ENCODE measurements around the gene THOP1. TPM values are rescaled to one million over a fixed set of nuclear protein-coding genes. Genes with fewer than 3 reads are reported as not detected.

Gene THOP1
- total RNA-seq, 1 experiment from 2014 or later, result 85.9 TPM

DNA sequence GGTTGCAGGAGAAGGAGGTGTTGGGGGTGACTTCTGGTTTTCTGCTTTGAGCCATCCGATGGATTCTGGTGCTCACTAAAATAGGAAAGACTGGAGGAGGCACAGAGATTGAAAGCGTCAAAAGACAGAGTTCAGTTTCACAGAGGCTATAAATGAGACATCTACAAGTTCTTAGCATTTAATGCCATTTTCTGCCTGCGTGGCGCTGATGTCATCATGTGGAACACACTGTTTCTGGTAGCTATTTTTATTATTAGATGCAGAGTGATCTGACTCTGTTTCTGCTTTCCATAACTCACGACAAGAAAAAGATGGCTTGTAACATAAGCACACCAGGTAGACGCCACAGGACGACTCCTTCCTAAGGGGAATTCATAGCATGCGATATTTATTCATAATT lies 42.2 kb upstream of the THOP1 start:
- H3K27ac Mint-ChIP-seq (ENCODE audit: unreplicated experiment), result no peak overlapping the region
- H3K9me3 Mint-ChIP-seq (ENCODE audit: low read depth, unreplicated experiment), result no peaks in the 10 kb centered on the region
- peaks cover 15% of the 10 kb centered on the region for H3K36me3 Mint-ChIP-seq (ENCODE audit: insufficient read depth, unreplicated experiment)

GRCh38 chr19:2744113-2744512 lies 41.2 kb upstream of the THOP1 start:
- CTCF ChIA-PET, result interaction anchor here (0.6 kb wide), 1 partner anchor 40 kb away, joined by 3 read pairs; no protein-coding TSS in a partner anchor
- DNase-seq, result no peak
- BruUV-seq (replicated peaks), result no TSS peak
- no peak overlapping the region for H3K4me3 Mint-ChIP-seq (ENCODE audit: low read depth, unreplicated experiment)
- H3K36me3 Mint-ChIP-seq (ENCODE audit: insufficient read depth, unreplicated experiment), result peaks cover 13% of the 10 kb centered on the region
- intact Hi-C loops (cut with micrococcal nuclease; ENCODE audit: unreplicated experiment), result no loop called here
- no peak overlapping the region for H3K27ac Mint-ChIP-seq (ENCODE audit: unreplicated experiment)
- TF ChIP-seq, protein P1, sequence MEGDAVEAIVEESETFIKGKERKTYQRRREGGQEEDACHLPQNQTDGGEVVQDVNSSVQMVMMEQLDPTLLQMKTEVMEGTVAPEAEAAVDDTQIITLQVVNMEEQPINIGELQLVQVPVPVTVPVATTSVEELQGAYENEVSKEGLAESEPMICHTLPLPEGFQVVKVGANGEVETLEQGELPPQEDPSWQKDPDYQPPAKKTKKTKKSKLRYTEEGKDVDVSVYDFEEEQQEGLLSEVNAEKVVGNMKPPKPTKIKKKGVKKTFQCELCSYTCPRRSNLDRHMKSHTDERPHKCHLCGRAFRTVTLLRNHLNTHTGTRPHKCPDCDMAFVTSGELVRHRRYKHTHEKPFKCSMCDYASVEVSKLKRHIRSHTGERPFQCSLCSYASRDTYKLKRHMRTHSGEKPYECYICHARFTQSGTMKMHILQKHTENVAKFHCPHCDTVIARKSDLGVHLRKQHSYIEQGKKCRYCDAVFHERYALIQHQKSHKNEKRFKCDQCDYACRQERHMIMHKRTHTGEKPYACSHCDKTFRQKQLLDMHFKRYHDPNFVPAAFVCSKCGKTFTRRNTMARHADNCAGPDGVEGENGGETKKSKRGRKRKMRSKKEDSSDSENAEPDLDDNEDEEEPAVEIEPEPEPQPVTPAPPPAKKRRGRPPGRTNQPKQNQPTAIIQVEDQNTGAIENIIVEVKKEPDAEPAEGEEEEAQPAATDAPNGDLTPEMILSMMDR (IDR thresholded peaks at IDR 0.05; ENCODE audit: unreplicated experiment), result no peak
- H3K27me3 Mint-ChIP-seq (ENCODE audit: unreplicated experiment), result peaks cover 46% of the 10 kb centered on the region
- no peaks in the 10 kb centered on the region for H3K9me3 Mint-ChIP-seq (ENCODE audit: low read depth, unreplicated experiment)
- no peaks in the 10 kb centered on the region for H3K4me1 Mint-ChIP-seq (ENCODE audit: low read depth, unreplicated experiment)

More for the DNA sequence above, 42.2 kb upstream of the THOP1 start:
- CTCF ChIA-PET, result no interaction called here
- Mint-ChIP-seq H3K27me3 (ENCODE audit: unreplicated experiment) (peaks cover 46% of the 10 kb centered on the region), H3K4me3 (ENCODE audit: low read depth, unreplicated experiment) (no peak overlapping the region), H3K4me1 (ENCODE audit: low read depth, unreplicated experiment) (no peaks in the 10 kb centered on the region)
- TF ChIP-seq, protein P1 (IDR thresholded peaks at IDR 0.05; ENCODE audit: unreplicated experiment), result no peak
- intact Hi-C loops (cut with micrococcal nuclease; ENCODE audit: unreplicated experiment), result no loop called here
- no peak for DNase-seq
- BruUV-seq (replicated peaks), result no TSS peak

- intact Hi-C loops (cut with micrococcal nuclease; ENCODE audit: unreplicated experiment), result no loop called here
- no peaks in the 10 kb centered on the region for H3K4me1 Mint-ChIP-seq (ENCODE audit: low read depth, unreplicated experiment)
- CTCF ChIA-PET, result interaction anchor here (3.2 kb wide), 1 partner anchor 99 kb away, joined by 17 read pairs; no protein-coding TSS in a partner anchor
- no TSS peak for BruUV-seq (replicated peaks)
- DNase-seq, result no peak
- TF ChIP-seq, protein P1 (IDR thresholded peaks at IDR 0.05; ENCODE audit: unreplicated experiment), result no peak
- no peaks in the 10 kb centered on the region for H3K9me3 Mint-ChIP-seq (ENCODE audit: low read depth, unreplicated experiment)
- no peak overlapping the region for H3K27ac Mint-ChIP-seq (ENCODE audit: unreplicated experiment)
- H3K27me3 Mint-ChIP-seq (ENCODE audit: unreplicated experiment), result peaks cover 30% of the 10 kb centered on the region
- H3K4me3 Mint-ChIP-seq (ENCODE audit: low read depth, unreplicated experiment), result no peak overlapping the region
- no peaks in the 10 kb centered on the region for H3K36me3 Mint-ChIP-seq (ENCODE audit: insufficient read depth, unreplicated experiment)
These were observed 38.0 kb upstream of the THOP1 start for GRCh38 chr19:2747349-2747748.

- CTCF ChIA-PET, result interaction anchor here (3.2 kb wide), 1 partner anchor 103 kb away, joined by 17 read pairs; no protein-coding TSS in a partner anchor
- intact Hi-C loops (cut with micrococcal nuclease; ENCODE audit: unreplicated experiment), result no loop called here
These were observed 34.4 kb upstream of the THOP1 start for GRCh38 chr19:2750808-2751437.

More at GRCh38 chr19:2750808-2751437, 34.4 kb upstream of the THOP1 start:
- Mint-ChIP-seq H3K36me3 (ENCODE audit: insufficient read depth, unreplicated experiment) (peaks cover 14% of the 10 kb centered on the region), H3K27ac (ENCODE audit: unreplicated experiment) (no peak overlapping the region), H3K9me3 (ENCODE audit: low read depth, unreplicated experiment) (no peaks in the 10 kb centered on the region), H3K27me3 (ENCODE audit: unreplicated experiment) (no peaks in the 10 kb centered on the region), H3K4me3 (ENCODE audit: low read depth, unreplicated experiment) (no peak overlapping the region), H3K4me1 (ENCODE audit: low read depth, unreplicated experiment) (no peaks in the 10 kb centered on the region)
- TF ChIP-seq, protein P1 (IDR thresholded peaks at IDR 0.05; ENCODE audit: unreplicated experiment), result no peak
- no TSS peak for BruUV-seq (replicated peaks)
- no peak for DNase-seq
